Left lobe of liver (tissue), 2 donors: ENCODE data around the gene FBXO9. TPM values are rescaled to one million over a fixed set of nuclear protein-coding genes. Genes with fewer than 3 reads are reported as not detected.
"Not testable (repeated sequence)": the region's sequence is repeated elsewhere in the genome, so short reads cannot be mapped to it uniquely, and the experiment has no call there.

Experiments
- ATAC-seq: fragments of 200-7000 bp; cut with Tn5 transposase; one replicate; pipeline ENCODE4 v1.9.1; 2020; ENCODE audit warnings: mild to moderate bottlenecking, moderate library complexity
- DNase-seq: peaks from one replicate; pipeline ENCODE4 v3.0.0-alpha.2; 2020; ENCODE audit warnings: low spot score
- total RNA-seq: library from RNA; stranded (reverse); gene quantifications from one replicate; pipeline ENCODE4 v1.2.1, GENCODE V29; 2021
- donor health status: DM: no; HTN: no; CAD: no; lungs with moderate emphysema.
- donor health status: DM: no; HTN: yes; CAD: no.

The FBXO9 gene
- total RNA-seq, 1 donor from 2014 or later = 70.2 TPM

DNA sequence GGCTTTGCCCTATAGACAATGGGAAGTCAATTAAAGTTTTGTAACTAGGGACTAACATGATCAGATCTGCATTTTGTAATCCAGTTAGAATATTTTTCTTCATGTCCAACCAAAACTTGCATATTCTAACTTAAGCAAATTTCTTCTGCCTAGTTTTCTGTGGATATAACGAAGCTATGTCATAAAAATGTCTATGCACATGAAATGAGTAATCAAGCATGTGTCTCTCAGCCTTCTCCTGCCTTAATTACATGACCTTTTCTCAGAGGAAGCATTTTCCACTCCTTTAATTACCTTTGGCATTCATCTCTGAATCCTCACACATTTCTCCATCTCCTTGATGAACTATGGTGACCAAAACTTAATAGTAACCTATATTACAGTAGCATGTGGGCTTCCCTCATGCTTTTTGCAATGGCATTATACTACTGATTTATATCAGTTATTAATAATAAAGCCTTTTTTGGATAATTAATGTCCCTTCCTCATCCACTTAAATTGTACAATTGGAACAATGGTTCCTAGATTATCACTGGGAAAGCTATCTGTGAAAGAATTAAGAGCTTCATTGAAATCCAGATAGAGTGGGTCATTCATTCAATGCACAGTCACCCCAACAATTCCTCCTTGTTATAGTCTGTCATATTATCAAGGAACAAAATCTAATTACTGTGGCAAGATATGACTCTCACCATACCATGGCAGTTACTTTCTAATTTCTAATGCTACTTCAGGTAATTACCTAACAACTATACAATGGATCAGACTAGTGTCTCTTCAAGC is 19.1 kb upstream of the FBXO9 start:
- ATAC-seq (no peak), DNase-seq (no peak)

- ATAC-seq (peak; percentile 12), DNase-seq (no peak)
Measured at GRCh38 chr6:53048431-53049195, 16.6 kb upstream of the FBXO9 start.

DNA sequence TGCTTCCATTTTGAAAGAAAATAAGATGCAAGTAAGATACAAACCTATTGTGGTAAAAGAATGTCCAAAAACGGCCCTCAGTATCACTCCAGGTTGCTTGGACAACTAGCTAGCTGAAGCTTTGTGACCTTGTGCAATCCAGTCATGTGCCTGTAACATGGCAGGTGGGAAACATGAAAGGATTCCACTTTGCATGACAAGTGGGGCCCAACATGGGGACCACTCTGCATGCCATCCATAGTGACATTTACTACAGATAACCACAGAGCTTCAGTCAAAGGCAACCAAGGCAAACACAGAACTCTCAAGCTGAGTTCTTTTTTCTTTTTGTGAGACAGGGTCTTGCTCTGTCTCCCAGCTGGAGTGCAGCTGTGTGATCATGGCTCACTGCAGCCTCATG is 15.8 kb upstream of the FBXO9 start:
- no peak for ATAC-seq
- no peak for DNase-seq

DNA sequence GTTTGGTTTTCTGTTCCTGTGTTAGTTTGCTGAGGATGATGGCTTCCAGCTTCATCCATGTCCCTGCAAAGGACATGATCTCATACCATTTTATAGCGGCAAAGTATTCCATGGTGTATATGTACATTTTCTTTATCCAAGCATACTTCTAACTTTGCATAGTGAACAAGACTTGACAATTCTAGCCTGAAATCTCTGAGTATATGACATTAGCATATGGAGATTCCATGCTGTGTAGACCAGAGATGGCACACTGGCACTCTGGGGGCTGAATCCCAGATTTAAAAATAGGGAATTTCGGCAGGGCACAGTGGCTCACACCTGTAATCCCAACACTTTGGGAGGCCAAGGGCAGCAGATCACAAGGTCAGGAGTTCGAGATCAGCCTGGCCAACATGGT is 13.1 kb upstream of the FBXO9 start:
- ATAC-seq, DNase-seq: not testable (repeated sequence)

DNA sequence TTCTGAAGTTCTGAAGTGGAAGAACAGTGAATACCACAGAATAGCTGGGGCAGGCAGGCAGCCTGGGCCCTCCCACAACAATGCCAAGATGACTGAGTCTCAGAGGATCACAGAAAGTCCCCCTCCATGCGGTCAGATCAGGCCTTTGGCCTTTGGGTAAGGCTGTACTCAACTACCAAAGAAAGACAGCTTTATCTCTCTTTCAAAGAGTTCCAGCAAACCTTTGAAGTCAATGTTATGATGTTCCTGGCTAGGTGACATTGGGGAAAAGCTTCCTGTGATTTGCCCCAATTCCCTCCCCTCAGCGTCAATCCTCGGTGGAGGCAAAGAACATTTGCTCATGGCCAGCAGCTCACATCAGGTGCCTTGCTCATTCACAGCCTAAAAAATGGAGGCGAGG is 10.7 kb upstream of the FBXO9 start:
- DNase-seq = no peak
- ATAC-seq = no peak

DNA sequence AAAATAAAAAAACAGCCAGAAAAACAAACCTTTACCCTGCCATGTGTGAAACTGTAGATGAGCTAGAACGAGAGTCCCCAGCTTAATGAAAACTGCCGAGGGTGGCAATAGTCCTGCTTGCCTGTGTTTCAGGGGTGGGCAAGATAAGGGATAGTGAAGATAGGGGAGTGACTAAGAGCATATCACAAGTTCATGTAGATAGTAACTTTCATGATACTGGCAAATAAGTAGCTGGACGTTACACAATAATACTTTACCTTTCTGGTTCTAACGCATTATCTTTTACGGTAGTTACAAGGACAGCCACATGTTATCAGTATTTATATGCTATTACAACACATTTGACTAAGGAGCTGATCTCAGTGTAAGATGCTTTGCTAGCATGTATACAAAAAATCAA is 9.3 kb upstream of the FBXO9 start:
- ATAC-seq = peak; percentile 33
- no peak for DNase-seq

DNA sequence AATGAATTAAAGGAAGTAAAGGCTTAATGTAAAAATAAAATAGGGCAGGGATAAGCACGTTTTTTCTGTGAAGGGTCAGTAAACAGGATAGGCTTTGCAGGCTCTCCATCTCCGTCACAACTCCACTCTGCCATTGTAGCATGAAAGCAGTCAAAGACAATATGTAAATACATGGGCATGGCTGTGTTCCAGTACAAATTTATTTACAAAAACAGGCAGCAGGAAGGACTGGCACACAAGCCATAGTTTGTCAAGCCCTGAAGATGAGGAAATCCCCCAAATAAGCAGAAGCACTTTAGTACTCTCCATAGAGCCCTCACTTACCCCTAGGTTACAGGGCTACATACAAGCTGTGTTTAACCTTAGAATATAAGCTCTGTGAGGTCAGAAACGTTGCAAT is 8.9 kb upstream of the FBXO9 start:
- peak; percentile 74 for ATAC-seq
- DNase-seq = no peak

DNA sequence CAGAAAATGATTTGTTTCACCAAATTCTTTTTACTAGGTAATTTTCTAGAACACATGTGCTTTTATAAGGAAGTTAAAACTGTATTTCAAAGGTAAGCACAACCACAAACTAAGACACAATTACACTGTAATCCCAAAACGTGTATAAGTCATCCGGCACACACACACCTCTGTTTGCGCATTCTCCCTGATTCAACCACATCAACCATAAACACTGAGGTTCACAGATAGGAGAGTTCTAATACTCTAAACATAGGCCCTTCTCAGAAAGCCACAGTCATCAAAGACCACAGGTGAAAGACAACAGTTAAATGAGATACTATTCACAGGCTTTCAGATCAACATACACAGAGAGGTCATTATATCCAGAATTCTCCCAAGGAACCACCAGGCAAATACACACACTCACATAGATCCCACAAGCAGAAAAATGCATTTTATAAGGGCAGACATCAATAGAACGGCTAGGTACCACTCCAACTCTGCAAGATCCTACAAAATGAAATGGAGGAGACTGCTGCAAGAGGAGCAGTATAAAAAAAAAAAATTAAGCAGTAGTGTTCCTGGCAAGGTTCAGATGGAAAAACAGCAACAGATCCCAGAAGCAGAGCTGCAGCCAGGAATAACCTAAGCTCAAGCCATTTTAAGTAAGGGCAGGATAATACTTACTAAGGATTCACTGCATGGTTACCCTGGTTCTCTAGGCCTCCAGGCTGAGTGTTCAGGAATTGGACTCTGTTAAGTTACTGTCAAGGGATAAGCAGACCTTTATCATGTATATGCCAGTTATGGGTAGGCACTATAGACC is 6.6 kb upstream of the FBXO9 start:
- no peak for DNase-seq
- no peak for ATAC-seq

GRCh38 chr6:53059648-53060589 is 5.3 kb upstream of the FBXO9 start:
- DNase-seq (no peak), ATAC-seq (no peak)

GRCh38 chr6:53062169-53062539 is 3.0 kb upstream of the FBXO9 start:
- ATAC-seq (no peak), DNase-seq (no peak)

GRCh38 chr6:53064255-53064654 is 949 bp upstream of the FBXO9 start:
- DNase-seq, ATAC-seq: not testable (repeated sequence)

- DNase-seq (peak; percentile 98), ATAC-seq (peak; percentile 82)
Measured at GRCh38 chr6:53064726-53065265, 408 bp upstream of the FBXO9 start.

DNA sequence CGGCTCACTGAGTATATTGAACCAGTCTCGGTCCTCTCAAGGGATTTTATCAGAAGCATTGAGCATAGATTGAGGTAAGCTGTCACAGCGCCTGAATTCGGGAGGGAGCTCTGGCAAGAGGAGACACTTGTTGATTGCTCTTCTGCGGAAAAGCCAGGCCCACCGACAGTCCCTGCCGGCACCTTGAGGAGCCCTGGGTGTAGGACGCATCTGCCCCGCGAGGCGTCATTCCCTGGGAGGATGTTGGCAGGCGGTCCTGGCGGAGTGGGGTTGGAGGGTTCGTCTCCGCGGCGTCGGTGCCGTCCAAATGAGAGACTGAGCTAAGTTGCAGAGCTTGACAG is 843 bp downstream of the FBXO9 start:
- DNase-seq (peak; percentile 56), ATAC-seq (peak; percentile 1)

DNA sequence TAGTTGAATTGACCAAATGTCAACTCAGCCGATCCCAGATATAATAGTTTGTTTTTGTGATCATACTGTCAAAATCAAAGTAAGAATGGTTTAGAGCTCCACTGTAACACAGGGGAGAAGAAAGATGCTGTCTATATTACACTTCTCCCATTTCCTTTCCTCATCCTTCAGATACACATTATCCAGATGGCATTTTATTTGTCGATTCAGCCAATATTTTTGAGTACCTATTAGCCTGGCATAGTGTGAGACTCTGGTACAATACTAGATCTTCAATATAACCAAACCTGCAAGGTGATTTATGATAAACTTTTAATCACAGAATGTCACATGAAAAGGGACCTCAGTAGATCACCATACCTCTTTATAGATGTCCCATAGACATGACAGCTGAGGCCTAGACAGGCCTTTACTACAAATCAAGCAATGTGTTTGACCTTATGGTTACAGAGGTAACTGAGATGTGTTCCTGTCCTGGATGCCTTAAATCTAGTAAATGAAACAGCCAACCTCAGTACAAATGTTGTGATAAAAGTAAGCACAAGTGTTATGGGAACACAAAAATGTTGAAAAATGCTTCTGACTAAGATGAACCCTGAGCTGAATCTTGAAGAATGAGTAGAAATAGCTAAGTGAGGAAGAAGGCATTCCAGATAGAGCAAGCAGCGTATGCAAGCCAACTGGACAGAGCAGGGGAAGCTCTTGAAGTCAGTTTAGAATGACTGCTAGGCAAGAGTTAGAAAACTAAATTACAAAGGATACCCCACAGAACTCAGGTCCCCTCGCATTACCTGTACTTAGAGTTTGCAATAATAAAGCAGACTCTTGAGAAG is 1.9 kb downstream of the FBXO9 start:
- no peak for DNase-seq
- no peak for ATAC-seq

GRCh38 chr6:53067849-53068361 is 2.7 kb downstream of the FBXO9 start:
- no peak for DNase-seq
- no peak for ATAC-seq

DNA sequence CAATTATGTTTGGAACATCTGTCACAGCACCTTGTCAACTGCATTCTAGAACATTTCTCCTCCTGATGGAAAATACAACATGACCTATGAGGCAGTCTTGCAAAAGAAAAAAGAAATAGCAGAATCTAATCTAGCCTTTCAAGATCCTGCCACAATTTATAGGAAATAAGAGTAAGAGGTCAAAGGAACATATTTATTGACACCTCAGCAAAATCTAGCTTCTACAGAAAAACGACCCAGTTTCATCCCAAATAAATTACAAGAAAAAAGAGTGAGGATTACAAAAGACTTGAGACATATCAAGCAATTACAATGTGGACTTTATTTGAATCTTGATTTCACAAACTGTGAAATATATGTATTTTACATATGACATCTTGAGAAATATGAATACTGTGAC is 4.2 kb downstream of the FBXO9 start:
- ATAC-seq (no peak), DNase-seq (no peak)

GRCh38 chr6:53070806-53071205 is 5.6 kb downstream of the FBXO9 start:
- DNase-seq (no peak), ATAC-seq (no peak)

GRCh38 chr6:53074347-53074746 is 9.1 kb downstream of the FBXO9 start:
- DNase-seq (no peak), ATAC-seq (no peak)

DNA sequence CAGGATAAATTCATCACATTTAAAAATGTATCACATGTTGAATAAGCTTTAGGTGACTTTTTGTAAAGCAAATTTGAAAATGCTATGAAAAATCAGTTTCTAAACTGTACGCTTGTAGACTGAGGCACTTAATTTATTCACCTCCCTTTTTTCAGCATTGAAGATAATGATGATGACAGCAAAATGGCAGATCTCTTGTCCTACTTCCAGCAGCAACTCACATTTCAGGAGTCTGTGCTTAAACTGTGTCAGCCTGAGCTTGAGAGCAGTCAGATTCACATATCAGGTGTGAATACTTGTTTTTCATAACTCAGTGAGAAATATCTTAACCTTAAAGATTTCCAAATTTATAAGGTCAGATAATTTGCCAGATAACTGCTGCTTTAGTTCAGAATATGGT is 15.6 kb downstream of the FBXO9 start:
- DNase-seq = no peak
- ATAC-seq = no peak
